AG10803 (cell line): ENCODE data around the gene ATG10.
"Not testable (repeated sequence)": the region's sequence is repeated elsewhere in the genome, so short reads cannot be mapped to it uniquely, and the experiment has no call there.

Source experiments
- DNase-seq: peaks from one replicate; pipeline ENCODE4 v3.0.0; 2010; ENCODE audit warnings: low read depth
- H3K4me3 ChIP-seq: 2 replicates; pipeline ENCODE4 v1.5.1; 2011; ENCODE audit warnings: mild to moderate bottlenecking, low read length, control low read depth
- CTCF ChIP-seq: conservative IDR thresholded peaks from 2 replicates; pipeline ENCODE4 v1.5.1; 2011; ENCODE audit warnings: mild to moderate bottlenecking, low read length, control low read depth, inconsistent platforms

ATG10 gene

GRCh38 chr5:81942746-81943145, 29.1 kb upstream of the ATG10 start:
- H3K4me3 ChIP-seq: no peak overlapping the region
- no peak for DNase-seq
- TF ChIP-seq CTCF: no peak

- DNase-seq: peak; percentile 54
- no peak overlapping the region for H3K4me3 ChIP-seq
- no peak for TF ChIP-seq CTCF
Measured at GRCh38 chr5:81948349-81948748, 23.5 kb upstream of the ATG10 start.

DNA sequence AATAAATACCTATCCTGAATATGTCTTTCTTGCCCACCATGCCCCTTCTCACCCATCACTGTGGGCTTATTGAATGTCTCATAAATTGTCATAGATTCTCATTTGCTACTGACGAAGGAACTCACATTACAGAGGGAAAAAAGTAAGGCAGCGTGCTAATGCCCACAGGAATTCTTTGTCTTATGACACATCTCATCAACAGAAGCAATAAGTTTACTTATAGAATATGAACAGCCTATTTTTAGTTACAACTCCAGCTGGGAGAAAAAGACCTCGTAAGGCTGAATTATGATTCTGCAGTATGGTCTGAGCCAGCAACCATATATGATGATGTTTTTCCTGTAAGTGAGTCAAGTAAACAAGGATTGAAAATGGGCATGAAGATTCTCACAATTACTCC, 22.4 kb upstream of the ATG10 start:
- no peak for TF ChIP-seq CTCF
- no peak for DNase-seq
- H3K4me3 ChIP-seq: no peak overlapping the region

DNA sequence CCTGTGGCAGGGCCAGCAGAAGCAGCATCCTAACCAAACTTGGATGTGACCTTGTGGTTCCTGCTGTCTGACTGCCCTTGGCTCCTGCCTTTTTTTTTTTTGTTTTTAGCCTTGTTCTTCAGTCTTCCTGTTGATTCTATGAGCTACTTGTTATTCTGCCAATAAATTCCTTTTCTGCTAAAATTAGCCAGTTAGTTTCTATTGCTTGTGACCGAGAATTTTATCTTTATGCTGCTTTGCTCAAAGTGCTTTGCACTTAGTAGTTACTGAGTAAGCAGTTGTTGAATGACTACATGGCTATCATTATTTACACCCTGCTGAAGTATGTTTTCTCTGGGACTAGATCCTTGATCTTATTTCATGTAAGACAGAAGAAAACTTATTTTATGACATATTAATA, 20.8 kb upstream of the ATG10 start:
- no peak for TF ChIP-seq CTCF
- DNase-seq: no peak
- H3K4me3 ChIP-seq: no peak overlapping the region

- H3K4me3 ChIP-seq, DNase-seq: not testable (repeated sequence)
Measured at GRCh38 chr5:81954796-81955195, 17.0 kb upstream of the ATG10 start.

- DNase-seq, H3K4me3 ChIP-seq: not testable (repeated sequence)
Measured at GRCh38 chr5:81958129-81958528, 13.7 kb upstream of the ATG10 start.

DNA sequence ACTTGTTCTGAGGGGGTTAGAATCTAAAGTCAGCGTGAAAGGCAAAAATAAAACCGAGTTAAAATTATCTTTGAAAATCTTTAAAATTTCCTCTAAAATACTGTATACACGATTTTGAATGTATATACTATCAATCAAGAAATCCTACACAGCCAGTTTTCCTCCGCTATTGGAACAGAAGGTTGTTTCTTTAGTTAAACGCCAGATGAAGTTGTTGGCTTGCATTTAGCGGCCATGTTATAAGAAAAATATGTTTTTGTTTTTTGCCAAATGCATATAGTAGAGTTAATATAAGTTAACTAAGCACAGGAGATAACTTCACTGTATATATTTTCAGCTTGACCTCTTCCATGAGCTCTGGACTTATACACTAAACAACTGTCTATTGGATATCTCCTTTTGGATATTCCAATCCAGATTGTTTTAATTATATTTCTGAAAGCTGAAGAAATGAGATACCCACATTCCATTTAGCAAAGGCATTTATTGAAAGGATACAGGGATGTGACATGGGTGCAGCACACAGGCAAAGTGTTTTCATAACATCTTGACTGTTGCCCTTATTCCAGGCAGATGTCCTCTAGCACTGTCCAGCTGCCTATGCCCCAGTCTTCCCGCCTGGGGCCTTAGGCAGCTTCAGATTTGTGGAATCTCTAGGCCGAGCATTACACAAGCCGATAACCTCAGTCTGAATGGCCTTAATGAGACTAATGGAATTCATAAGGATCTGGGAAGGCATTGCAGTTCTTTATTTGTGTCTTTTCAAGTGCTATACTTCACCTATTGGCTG, 10.0 kb upstream of the ATG10 start:
- peak; percentile 9 for DNase-seq
- H3K4me3 ChIP-seq: no peak overlapping the region
- TF ChIP-seq CTCF: no peak

GRCh38 chr5:81963544-81963943, 8.3 kb upstream of the ATG10 start:
- TF ChIP-seq CTCF: no peak
- H3K4me3 ChIP-seq: no peak overlapping the region
- no peak for DNase-seq
